ENCODE results near the gene FAM222A. TPM values are rescaled to one million over a fixed set of nuclear protein-coding genes. Genes with fewer than 3 reads are reported as not detected.

FAM222A gene
- polyA plus RNA-seq (ENCODE audit: insufficient read length in 4 of 4), result 10 to 100 TPM in 1 of 4 donors, 1 to 10 TPM in 3; 6.8 to 11.2 (median 8.1) TPM

GRCh38 chr12:109713187-109714070 is at the start of gene FAM222A:
TSS of gene FAM222A (plus strand) at chr12:109713825. CDS start at chr12:109744147, 30,322 bp downstream.
- peak in 3 of 4 donors; percentile 90 to 93 (median 92) for DNase-seq (ENCODE audit: low read depth in 4 of 4, low spot score in 2 of 4)

- DNase-seq (ENCODE audit: low read depth in 4 of 4, low spot score in 2 of 4), result no peak
These were observed 49.2 kb upstream of the FAM222A start for GRCh38 chr12:109664402-109664801.

GRCh38 chr12:109666068-109666467 is 47.6 kb upstream of the FAM222A start:
- no peak for DNase-seq (ENCODE audit: low read depth in 4 of 4, low spot score in 2 of 4)

- no peak for DNase-seq (ENCODE audit: low read depth in 4 of 4, low spot score in 2 of 4)
These were observed 42.9 kb upstream of the FAM222A start for GRCh38 chr12:109670731-109671130.

GRCh38 chr12:109671502-109671901 is 42.1 kb upstream of the FAM222A start:
- DNase-seq (ENCODE audit: low read depth in 4 of 4, low spot score in 2 of 4), result no peak

GRCh38 chr12:109673379-109673778 is 40.2 kb upstream of the FAM222A start:
- no peak for DNase-seq (ENCODE audit: low read depth in 4 of 4, low spot score in 2 of 4)

- no peak for DNase-seq (ENCODE audit: low read depth in 4 of 4, low spot score in 2 of 4)
These were observed 39.7 kb upstream of the FAM222A start for GRCh38 chr12:109673884-109674283.

GRCh38 chr12:109675411-109675810 is 38.2 kb upstream of the FAM222A start:
- no peak for DNase-seq (ENCODE audit: low read depth in 4 of 4, low spot score in 2 of 4)

GRCh38 chr12:109677279-109677691 is 36.3 kb upstream of the FAM222A start:
- DNase-seq (ENCODE audit: low read depth in 4 of 4, low spot score in 2 of 4), result no peak

GRCh38 chr12:109678719-109679118 is 34.9 kb upstream of the FAM222A start:
- no peak for DNase-seq (ENCODE audit: low read depth in 4 of 4, low spot score in 2 of 4)

- DNase-seq (ENCODE audit: low read depth in 4 of 4, low spot score in 2 of 4), result peak in 2 of 4 donors; percentile 28 to 45
These were observed 33.9 kb upstream of the FAM222A start for GRCh38 chr12:109679501-109680263.

GRCh38 chr12:109680264-109681005 is 33.2 kb upstream of the FAM222A start:
- DNase-seq (ENCODE audit: low read depth in 4 of 4, low spot score in 2 of 4), result no peak

GRCh38 chr12:109681986-109682707 is 31.5 kb upstream of the FAM222A start:
- no peak for DNase-seq (ENCODE audit: low read depth in 4 of 4, low spot score in 2 of 4)

GRCh38 chr12:109682708-109683060 is 30.9 kb upstream of the FAM222A start:
- no peak for DNase-seq (ENCODE audit: low read depth in 4 of 4, low spot score in 2 of 4)

- no peak for DNase-seq (ENCODE audit: low read depth in 4 of 4, low spot score in 2 of 4)
These were observed 30.3 kb upstream of the FAM222A start for GRCh38 chr12:109683316-109683715.

- DNase-seq (ENCODE audit: low read depth in 4 of 4, low spot score in 2 of 4), result no peak
These were observed 27.8 kb upstream of the FAM222A start for GRCh38 chr12:109685574-109686447.

GRCh38 chr12:109686523-109686922 is 27.1 kb upstream of the FAM222A start:
- no peak for DNase-seq (ENCODE audit: low read depth in 4 of 4, low spot score in 2 of 4)

GRCh38 chr12:109687250-109687649 is 26.4 kb upstream of the FAM222A start:
- DNase-seq (ENCODE audit: low read depth in 4 of 4, low spot score in 2 of 4), result no peak

- no peak for DNase-seq (ENCODE audit: low read depth in 4 of 4, low spot score in 2 of 4)
These were observed 24.2 kb upstream of the FAM222A start for GRCh38 chr12:109689426-109689825.
